Osteoblast (primary cell): ENCODE measurements around the gene TMEM196. TPM values are rescaled to one million over a fixed set of nuclear protein-coding genes. Genes with fewer than 3 reads are reported as not detected.
A peak's percentile ranks its signal among the peaks of the same experiment; 100 is the strongest.

Experiments
- DNase-seq: peaks from one replicate; pipeline ENCODE4 v3.0.0; 2011; ENCODE audit warnings: low spot score, mixed read lengths; ENCODE audit not compliant: insufficient read length; ENCODE audit errors: missing footprints
- H2AFZ ChIP-seq: 2 replicates; pipeline ENCODE4 v1.6.0; 2011; ENCODE audit warnings: mild to moderate bottlenecking, low read length
- H3K27ac ChIP-seq: 2 replicates; pipeline ENCODE4 v1.5.1; 2011; ENCODE audit warnings: mild to moderate bottlenecking, low read depth, low read length, moderate library complexity
- H3K27me3 ChIP-seq: 2 replicates; pipeline ENCODE4 v1.6.0; 2012; ENCODE audit warnings: mild to moderate bottlenecking, control low read depth, inconsistent platforms, low read length, moderate library complexity; ENCODE audit not compliant: insufficient read depth
- H3K36me3 ChIP-seq: 2 replicates; pipeline ENCODE4 v1.5.1; 2011; ENCODE audit warnings: mild to moderate bottlenecking, low read length, control low read depth, moderate library complexity; ENCODE audit not compliant: insufficient read depth
- H3K4me1 ChIP-seq: 2 replicates; pipeline ENCODE4 v1.5.1; 2011; ENCODE audit warnings: mild to moderate bottlenecking, low read length, control low read depth, moderate library complexity; ENCODE audit not compliant: insufficient read depth
- H3K4me2 ChIP-seq: 2 replicates; pipeline ENCODE4 v1.6.0; 2011; ENCODE audit warnings: mild to moderate bottlenecking, low read length; ENCODE audit not compliant: insufficient read depth
- H3K4me3 ChIP-seq: fragments of 200-600 bp; sonication (generic); 3 replicates; pipeline ENCODE4 v1.5.1; 2012; ENCODE audit warnings: mild to moderate bottlenecking, low read length, inconsistent platforms; ENCODE audit not compliant: insufficient read depth
- H3K79me2 ChIP-seq: 2 replicates; pipeline ENCODE4 v1.6.0; 2012; ENCODE audit warnings: mild to moderate bottlenecking, low read length, control low read depth, inconsistent platforms; ENCODE audit not compliant: insufficient read depth
- H3K9me3 ChIP-seq: 2 replicates; pipeline ENCODE4 v1.5.1; 2011; ENCODE audit warnings: low read depth, low read length, control low read depth
- H4K20me1 ChIP-seq: 2 replicates; pipeline ENCODE4 v1.6.0; 2012; ENCODE audit warnings: mild to moderate bottlenecking, low read length, control low read depth; ENCODE audit not compliant: insufficient read depth
- CTCF ChIP-seq: IDR thresholded peaks from 2 replicates; pipeline ENCODE4 v1.5.1; 2011; ENCODE audit warnings: mild to moderate bottlenecking, low read depth, low read length, moderate library complexity; ENCODE audit errors: extremely low read depth
- total RNA-seq: library from RNA; depleted of rRNA; stranded (reverse); fragments of >200 nt; gene quantifications from 2 replicates; pipeline ENCODE4 v1.2.3, GENCODE V29; 2012

The TMEM196 gene
- total RNA-seq, 1 donor: not detected

GRCh38 chr7:19709249-19709578 is 64.2 kb downstream of the TMEM196 start:
- Histone ChIP-seq H3K27me3 (no peaks in the 10 kb centered on the region), H3K36me3 (no peaks in the 10 kb centered on the region), H3K27ac (no peak overlapping the region), H3K4me2 (peak overlapping the region; percentile 65), H2AFZ (peak overlapping the region; percentile 89), H3K9me3 (no peaks in the 10 kb centered on the region), H3K4me1 (peaks cover 11% of the 10 kb centered on the region), H4K20me1 (no peaks in the 10 kb centered on the region), H3K4me3 (peak overlapping the region; percentile 97), H3K79me2 (peaks cover 43% of the 10 kb centered on the region)
- DNase-seq: no peak
- no peak for TF ChIP-seq CTCF

- Histone ChIP-seq H3K79me2 (peaks cover 47% of the 10 kb centered on the region), H3K4me3 (peak within 1 kb of the TSS; percentile 97)
- TF ChIP-seq CTCF: peak; percentile 91
Observed at GRCh38 chr7:19708397-19709248, 64.8 kb downstream of the TMEM196 start, which contains the start of gene POLR1F. POLR1F (minus strand) TSS chr7:19709037; CDS start chr7:19709016, 21 bp downstream.

GRCh38 chr7:19707240-19707639 is 66.2 kb downstream of the TMEM196 start:
- H3K27ac ChIP-seq: no peak overlapping the region
- no peak for TF ChIP-seq CTCF
- H3K9me3 ChIP-seq: no peaks in the 10 kb centered on the region
- H3K4me1 ChIP-seq: peaks cover 11% of the 10 kb centered on the region
- H3K27me3 ChIP-seq: no peaks in the 10 kb centered on the region
- peaks cover 51% of the 10 kb centered on the region for H3K79me2 ChIP-seq
- H3K4me2 ChIP-seq: peak overlapping the region; percentile 92
- no peak for DNase-seq
- no peak overlapping the region for H2AFZ ChIP-seq
- no peaks in the 10 kb centered on the region for H4K20me1 ChIP-seq
- H3K36me3 ChIP-seq: peaks cover 7% of the 10 kb centered on the region
- no peak overlapping the region for H3K4me3 ChIP-seq

More at GRCh38 chr7:19708397-19709248, 64.8 kb downstream of the TMEM196 start, which contains the start of gene POLR1F:
- Histone ChIP-seq H2AFZ (peak within 1 kb of the TSS; percentile 98), H4K20me1 (no peaks in the 10 kb centered on the region), H3K36me3 (peaks cover under 1% of the 10 kb centered on the region), H3K27me3 (no peaks in the 10 kb centered on the region), H3K4me2 (peak within 1 kb of the TSS; percentile 92), H3K9me3 (no peaks in the 10 kb centered on the region), H3K4me1 (peaks cover 11% of the 10 kb centered on the region), H3K27ac (peak within 1 kb of the TSS; percentile 94)
- peak; percentile 87 for DNase-seq

- no peak for DNase-seq
- peaks cover 12% of the 10 kb centered on the region for H3K36me3 ChIP-seq
- H2AFZ ChIP-seq: no peak overlapping the region
- TF ChIP-seq CTCF: no peak
- H3K9me3 ChIP-seq: no peaks in the 10 kb centered on the region
- H3K4me3 ChIP-seq: no peak overlapping the region
- H3K4me2 ChIP-seq: no peak overlapping the region
- peaks cover 59% of the 10 kb centered on the region for H3K79me2 ChIP-seq
- no peaks in the 10 kb centered on the region for H4K20me1 ChIP-seq
- no peaks in the 10 kb centered on the region for H3K27me3 ChIP-seq
- peaks cover 11% of the 10 kb centered on the region for H3K4me1 ChIP-seq
- H3K27ac ChIP-seq: no peak overlapping the region
Observed at GRCh38 chr7:19705663-19706062, 67.8 kb downstream of the TMEM196 start.
